ENCODE results near the gene HS6ST3.

DNA sequence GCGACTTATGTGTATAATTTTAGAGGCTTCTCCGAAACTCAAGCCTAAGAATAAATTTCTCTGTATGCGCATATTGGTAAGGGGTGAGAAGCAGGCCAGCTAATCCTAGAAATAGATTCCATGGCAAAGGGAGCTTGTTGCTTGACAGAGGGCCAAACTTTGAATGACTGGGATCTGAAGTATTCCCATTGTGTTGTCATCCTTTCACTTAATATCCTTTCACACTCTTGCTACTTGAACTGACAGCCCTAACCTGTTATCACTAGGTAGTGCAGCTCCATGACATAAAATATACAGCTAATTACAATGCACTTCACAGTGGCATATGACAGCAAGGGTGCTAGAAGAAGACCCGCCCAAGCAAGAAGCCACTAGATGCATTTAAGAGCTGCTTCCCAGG lies 594.6 kb downstream of the HS6ST3 start:
- TF ChIP-seq CTCF (IDR thresholded peaks at IDR 0.05; ENCODE audit: borderline replicate concordance, extremely low read depth, low read length, poor library complexity, severe bottlenecking) = no peak
- no peak for TF ChIP-seq EZH2 (IDR thresholded peaks at IDR 0.05; ENCODE audit: borderline replicate concordance, low read depth, low read length, severe bottlenecking)

All from DND-41 (cell line).